Activated T-helper 1 cell treated with Interleukin-2 at 50 U/mL for 16 hours (primary cell): Measurements from ENCODE around the gene NARS2.
"Not testable (repeated sequence)": the region's sequence is repeated elsewhere in the genome, so short reads cannot be mapped to it uniquely, and the experiment has no call there.

Source experiments
- DNase-seq: peaks from one replicate; pipeline ENCODE4 v3.0.0-alpha.2; 2020; ENCODE audit warnings: low read depth

Gene NARS2

GRCh38 chr11:78574386-78575381, at the start of gene NARS2:
Gene NARS2, minus strand, starts transcription at chr11:78574864. Its CDS starts 376 bp downstream, at chr11:78574488.
- DNase-seq, result peak; percentile 92

- no peak for DNase-seq
These were observed 48.0 kb upstream of the NARS2 start for GRCh38 chr11:78622666-78623065.

- no peak for DNase-seq
These were observed 45.5 kb upstream of the NARS2 start for GRCh38 chr11:78620159-78620558.

DNA sequence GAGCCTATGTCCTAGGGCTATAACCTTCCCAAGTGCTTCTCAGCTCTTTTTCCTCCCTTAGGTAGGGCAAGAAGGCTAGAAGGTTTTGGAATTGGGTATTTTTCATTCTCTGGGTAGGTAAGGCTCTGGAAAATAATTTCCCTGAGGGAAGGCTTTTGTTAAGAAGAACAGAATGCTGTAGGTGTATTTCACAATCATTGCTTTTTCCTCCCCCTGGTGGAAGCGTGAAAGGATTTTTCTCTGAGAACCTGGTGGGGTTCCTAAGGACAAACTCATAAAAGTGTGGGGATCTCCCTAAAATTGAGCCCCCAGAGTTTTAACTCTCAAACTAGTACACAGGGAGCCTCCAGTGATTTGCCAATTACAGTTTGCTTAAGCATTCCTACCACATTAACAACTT, 41.1 kb upstream of the NARS2 start:
- DNase-seq, result no peak

GRCh38 chr11:78613378-78613813, 38.7 kb upstream of the NARS2 start:
- no peak for DNase-seq

GRCh38 chr11:78612721-78613377, 38.2 kb upstream of the NARS2 start:
- DNase-seq, result no peak

- not testable (repeated sequence) for DNase-seq
These were observed 34.7 kb upstream of the NARS2 start for GRCh38 chr11:78609321-78609720.

- DNase-seq, result no peak
These were observed 33.0 kb upstream of the NARS2 start for GRCh38 chr11:78607696-78608095.

DNA sequence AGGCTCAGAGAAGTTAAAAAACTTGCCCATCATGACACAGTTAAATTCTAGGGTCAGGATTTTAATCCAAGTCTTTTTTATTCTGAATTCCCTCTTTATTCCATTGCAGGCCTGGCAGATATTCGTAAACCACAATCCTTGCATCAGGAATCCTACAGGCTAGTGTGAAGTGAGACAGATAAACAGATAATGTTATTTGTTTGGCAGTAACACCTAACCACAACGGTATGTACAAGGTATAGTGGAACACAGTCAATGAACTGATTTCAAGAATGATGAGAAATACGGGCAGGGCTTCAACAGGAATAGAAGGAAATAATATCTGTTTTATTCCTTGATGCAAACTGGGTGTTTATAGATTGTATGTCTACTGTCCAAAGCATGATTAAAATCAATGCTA, 32.0 kb upstream of the NARS2 start:
- DNase-seq, result no peak

- DNase-seq, result no peak
These were observed 30.6 kb upstream of the NARS2 start for GRCh38 chr11:78605296-78605695.

GRCh38 chr11:78603792-78604191, 29.1 kb upstream of the NARS2 start:
- DNase-seq, result no peak

DNA sequence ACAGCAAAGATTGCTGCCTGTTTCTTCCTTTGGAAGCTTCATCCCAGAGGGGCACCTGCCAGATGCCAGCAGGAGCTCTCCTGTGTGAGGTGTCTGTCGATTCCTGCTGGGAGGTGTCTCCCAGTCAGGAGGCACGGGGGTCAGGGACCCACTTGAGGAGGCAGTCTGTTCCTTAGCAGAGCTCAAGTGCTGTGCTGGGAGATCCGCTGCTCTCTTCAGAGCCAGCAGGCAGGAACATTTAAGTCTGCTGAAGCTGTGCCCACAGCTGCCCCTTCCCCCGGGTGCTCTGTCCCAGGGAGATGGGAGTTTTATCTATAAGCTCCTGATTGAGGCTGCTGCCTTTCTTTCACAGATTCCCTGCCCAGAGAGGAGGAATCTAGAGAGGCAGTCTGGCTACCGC, 28.1 kb upstream of the NARS2 start:
- DNase-seq, result not testable (repeated sequence)

GRCh38 chr11:78601066-78601465, 26.4 kb upstream of the NARS2 start:
- DNase-seq, result not testable (repeated sequence)

- not testable (repeated sequence) for DNase-seq
These were observed 22.9 kb upstream of the NARS2 start for GRCh38 chr11:78597579-78597978.

- DNase-seq, result no peak
These were observed 20.9 kb upstream of the NARS2 start for GRCh38 chr11:78595436-78596130.

GRCh38 chr11:78594814-78595213, 20.1 kb upstream of the NARS2 start:
- no peak for DNase-seq

DNA sequence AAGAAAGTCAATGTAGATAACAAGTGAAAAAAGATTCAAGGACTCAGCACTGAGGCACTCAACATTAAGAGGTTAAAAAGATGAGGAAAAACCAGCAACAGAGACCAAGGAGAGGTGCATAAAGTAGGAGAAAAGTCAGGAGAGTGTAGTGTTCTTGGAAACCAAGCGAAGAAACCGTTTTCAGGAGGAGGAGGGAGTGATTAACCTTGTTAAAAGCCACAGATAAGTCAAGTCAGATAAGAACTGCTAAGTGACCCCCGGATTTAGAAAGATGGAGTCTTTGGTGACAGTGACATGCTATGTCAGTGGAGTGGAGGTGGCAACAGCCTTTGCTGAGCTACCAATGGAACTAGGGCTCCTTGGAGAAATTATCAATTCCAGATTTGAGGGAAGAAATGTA, 13.9 kb upstream of the NARS2 start:
- no peak for DNase-seq

DNA sequence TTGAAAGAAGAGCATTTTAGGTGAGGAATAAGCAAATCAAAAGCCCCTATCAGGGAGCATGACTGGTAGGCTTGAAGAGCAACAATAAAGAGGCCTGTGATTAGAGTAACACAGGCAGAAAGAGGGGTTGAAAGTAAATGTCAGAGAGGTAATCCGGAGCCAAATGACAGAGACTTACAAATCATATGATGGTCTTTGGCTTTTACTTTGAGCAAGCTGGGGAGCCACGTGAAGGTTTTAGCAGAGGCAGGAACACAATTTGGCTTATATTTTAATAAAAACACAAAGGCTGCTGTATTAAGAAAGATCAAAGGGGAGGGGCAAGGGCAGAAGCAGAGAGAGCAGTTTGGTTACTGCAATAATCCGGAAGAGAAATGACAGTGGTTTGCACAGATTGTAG, 12.8 kb upstream of the NARS2 start:
- no peak for DNase-seq

DNA sequence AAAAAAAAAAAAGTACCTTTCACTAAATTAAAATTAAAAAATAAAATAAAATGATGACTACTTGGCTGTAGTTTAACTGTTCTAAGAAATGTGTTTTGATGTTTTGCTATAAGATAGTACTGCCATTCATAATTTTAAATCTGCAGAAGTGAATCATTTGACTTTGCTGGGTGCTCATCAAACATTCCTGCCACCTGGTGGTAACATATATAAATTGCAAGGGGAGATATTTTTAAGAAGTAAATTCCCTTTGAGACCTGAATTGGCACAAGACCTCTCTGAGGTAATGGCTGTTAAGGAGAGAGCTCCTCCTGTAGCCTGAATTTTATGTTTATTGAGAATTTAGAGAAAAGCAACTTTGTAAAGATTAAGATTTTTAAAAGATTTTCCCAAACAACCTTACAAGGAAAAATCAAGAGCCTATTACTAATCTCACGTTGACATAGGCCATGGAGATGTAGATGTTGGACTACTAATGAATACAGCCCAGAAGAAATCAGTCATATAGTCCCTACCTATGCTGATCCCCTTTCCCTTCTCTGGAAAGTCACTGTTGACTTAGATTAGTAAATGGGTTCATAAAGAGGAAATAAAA, 11.9 kb upstream of the NARS2 start:
- no peak for DNase-seq

DNA sequence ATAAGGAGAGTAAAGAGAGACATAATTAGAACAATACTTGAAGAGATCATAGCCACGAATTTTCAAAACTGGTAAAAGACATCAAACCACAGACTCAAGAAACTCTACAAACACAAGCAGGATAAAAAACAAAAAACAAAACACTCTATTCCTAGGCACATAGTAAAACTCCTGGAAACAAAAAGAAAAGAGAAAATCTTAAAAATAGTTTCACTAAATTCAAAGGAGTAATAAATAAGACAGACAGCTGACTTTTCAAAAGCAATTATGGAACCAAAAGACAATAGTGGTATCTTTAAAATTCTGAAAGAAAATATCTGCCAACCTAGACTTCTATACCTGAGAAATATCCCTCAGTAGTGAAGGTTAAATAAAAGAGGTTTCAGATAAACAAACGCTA, 9.2 kb upstream of the NARS2 start:
- no peak for DNase-seq

DNA sequence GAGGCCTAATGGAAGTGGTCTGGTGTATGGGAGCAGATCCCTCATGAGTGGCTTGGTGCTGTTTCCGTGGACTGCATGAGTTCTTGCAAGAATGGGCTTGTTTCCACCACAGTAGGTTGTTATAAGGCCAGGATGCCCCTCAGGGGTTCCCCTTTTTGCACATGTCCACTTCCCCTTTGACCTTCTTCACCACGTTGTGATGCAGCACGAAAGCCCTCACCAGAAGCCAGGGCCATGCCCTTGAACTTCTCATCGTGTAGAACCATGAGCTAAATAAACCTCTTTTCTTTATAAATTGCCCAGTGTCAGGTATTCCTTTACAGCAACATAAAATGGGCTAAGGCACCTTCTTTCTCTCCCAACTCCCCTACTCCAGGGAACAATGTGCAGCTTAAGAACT, 2.8 kb upstream of the NARS2 start:
- DNase-seq, result no peak

DNA sequence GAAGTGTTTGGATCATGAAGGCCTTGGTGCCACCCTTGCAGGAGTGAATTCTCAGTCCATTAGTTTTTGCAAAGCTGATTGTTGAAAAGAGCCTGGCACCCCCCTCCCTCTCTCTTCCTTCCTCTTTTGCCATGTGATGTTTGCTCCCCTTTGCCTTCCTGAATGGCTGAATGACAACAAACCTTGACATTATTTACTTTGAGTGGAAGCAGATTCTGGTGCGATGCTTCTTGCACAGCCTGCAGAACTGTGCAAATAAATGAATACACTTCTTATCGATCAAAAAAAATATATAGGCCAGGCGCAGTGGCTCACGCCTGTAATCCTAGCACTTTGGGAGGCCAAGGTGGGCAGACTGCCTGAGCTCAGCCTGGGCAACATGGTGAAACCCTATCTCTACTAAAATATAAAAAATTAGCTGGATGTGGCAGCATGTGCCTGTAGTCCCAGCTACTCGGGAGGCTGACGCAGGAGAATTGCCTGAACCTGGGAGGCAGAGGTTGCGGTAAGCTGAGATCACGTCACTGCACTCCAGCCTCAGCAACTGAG, 2.0 kb upstream of the NARS2 start:
- no peak for DNase-seq
